Heart left ventricle (tissue), 16 donors: ENCODE measurements around the gene ZNF197. TPM values are rescaled to one million over a fixed set of nuclear protein-coding genes. Genes with fewer than 3 reads are reported as not detected.
"Not testable (repeated sequence)": the region's sequence is repeated elsewhere in the genome, so short reads cannot be mapped to it uniquely, and the experiment has no call there.

ENCODE experiments used
- ATAC-seq, 4 donors: fragments of 200-7000 bp; cut with Tn5 transposase; one replicate each; pipeline ENCODE4 v1.9.1; 2020 to 2022; ENCODE audit warnings: moderate library complexity in 4 of 4, mild to moderate bottlenecking in 3 of 4, moderate number of reproducible peaks in 1 of 4
- DNase-seq, 5 donors: peaks; one replicate each; pipeline ENCODE4 v3.0.0-alpha.2; 2020
- H3K27ac ChIP-seq, 12 donors: fragments of 200-600 bp; sonication (generic) in 4 of 12; one replicate each; pipeline versions ENCODE4 v1.5.0 to v1.8.0; 2016 to 2022; ENCODE audit warnings: mild to moderate bottlenecking in 2 of 12
- H3K27me3 ChIP-seq, 9 donors: fragments of 200-600 bp; sonication (generic) in 2 of 9; one replicate each; pipeline versions ENCODE4 v1.5.1 to v1.8.0; 2016 to 2022; ENCODE audit warnings: mild to moderate bottlenecking in 3 of 9
- H3K36me3 ChIP-seq, 9 donors: fragments of 200-600 bp; sonication (generic) in 2 of 9; one replicate each; pipeline versions ENCODE4 v1.5.0 to v1.8.0; 2018 to 2022; ENCODE audit warnings: mild to moderate bottlenecking in 2 of 9
- H3K4me1 ChIP-seq, 12 donors: fragments of 200-600 bp; sonication (generic) in 4 of 12; one replicate each; pipeline versions ENCODE4 v1.5.0 to v1.8.0; 2016 to 2022; ENCODE audit warnings: mild to moderate bottlenecking in 3 of 12
- H3K4me3 ChIP-seq, 12 donors: fragments of 200-600 bp; sonication (generic) in 4 of 12; one replicate each; pipeline versions ENCODE4 v1.5.0 to v1.8.0; 2017 to 2022; ENCODE audit warnings: mild to moderate bottlenecking in 9 of 12, moderate library complexity in 4 of 12
- H3K9me3 ChIP-seq, 12 donors: fragments of 200-600 bp; sonication (generic) in 4 of 12; one replicate each; pipeline versions ENCODE4 v1.5.0 to v1.8.0; 2016 to 2022; ENCODE audit warnings: mild to moderate bottlenecking in 1 of 12
- POLR2A ChIP-seq, 2 donors: fragments of 450-650 bp; IDR thresholded peaks; one replicate each; pipeline ENCODE4 v1.6.1; 2017; ENCODE audit warnings: antibody characterized with exemption in 2 of 2, mild to moderate bottlenecking in 2 of 2, moderate library complexity in 2 of 2
- WGBS, 4 donors: extraction: QIAGEN DNeasy Blood & Tissue Kit in 2 of 4; methylation state at CpG; one replicate each; pipeline versions ENCODE4 v1.1.5 to v1.1.7; 2013 to 2018; 5-methylcytosine and 5-hydroxymethylcytosine counted together
- intact Hi-C, 10 donors: fragments of 100-400 bp; cut with DNase I; formaldehyde crosslinking; loops; one replicate each; pipeline versions ENCODE4 v1.11.1 to v1.14.2; 2022
- polyA plus RNA-seq, 2 donors: library from polyadenylated mRNA; stranded (reverse); fragments of 200-250 nt; gene quantifications; one replicate each; pipeline ENCODE4 v1.2.3, GENCODE V29; 2013
- total RNA-seq, 9 donors: library from RNA; depleted of rRNA in 2 of 9; stranded (reverse); fragments of >200 nt in 2 of 9; fragmentation: NEBNext Ultra II Directional in 3 of 9; extraction: Animal tissue kit (Norgen Biotek cat#: 25700) in 3 of 9; gene quantifications; one replicate each; pipeline versions ENCODE4 v1.1.0 to v1.2.4, GENCODE V29; 2016 to 2023
- TF ChIP-seq, protein P1 (sequence below), 12 donors: fragments of 200-600 bp; sonication (generic) in 4 of 12; IDR thresholded peaks; one replicate each; pipeline versions ENCODE4 v1.5.0 to v1.8.0; 2018 to 2022; ENCODE audit warnings: antibody characterized with exemption in 12 of 12, mild to moderate bottlenecking in 5 of 12
- donor health status: ischemic (EF 13 %, LVEDD 7.1; RV severe dilation, severe dysfunction).
- donor health status: healthy with polysubstance abuse.
- donor health status: DM: no; HTN: yes; CAD: no.
- donor health status: DM: no; HTN: no; CAD: no.
- donor health status: ischemic (EF 25% LVEDD 6.9; RV normal size, moderate dysfunction).
- donor health status: ischemic (EF 25% LVEDD 5.7; RV mildly dilated, moderate dysfunction).
- donor health status: healthy.
- donor health status: DM: yes; HTN: yes; CAD: no.
- donor health status: ischemic (EF 35%, LVEDD 5.7; RV mildly dilated, moderate dysfunction).
- donor health status: nonischemic (EF 11% LVEDD 7.7; RV severe dilation, severe dysfunction).
- donor health status: DM: yes; HTN: yes; CAD: no.
- donor health status: PGD.
- donor health status: ischemic (EF 29% LVEDD 5.4; RV normal size, mild dysfunction).
- donor health status: nonischemic (EF 23%, LVEDD 6.1; RV moderate dilation, normal function).

Gene ZNF197
- total and polyA plus RNA-seq, 11 donors: 6.6 to 16.4 (median 11.4) TPM

DNA sequence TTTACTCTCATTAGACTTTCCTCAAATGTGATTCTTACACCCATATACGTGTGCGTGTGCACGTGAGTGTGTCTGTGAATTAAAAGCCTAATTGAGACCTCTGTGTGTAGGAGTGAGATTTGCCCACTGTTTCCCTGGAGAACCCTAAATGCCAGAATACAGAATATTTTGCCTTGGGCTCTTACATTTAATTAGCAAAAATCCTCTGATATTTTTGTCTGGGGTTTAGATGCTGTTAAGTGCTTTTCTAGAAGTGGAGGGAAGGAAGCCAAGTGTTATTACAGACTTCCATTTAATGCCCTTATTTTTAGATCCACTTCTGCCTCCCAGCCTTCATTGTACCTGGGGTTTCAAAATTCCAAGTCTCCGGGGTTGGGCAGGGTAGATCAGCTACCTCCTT, 41.5 kb downstream of the ZNF197 start:
- TF ChIP-seq, protein P1, sequence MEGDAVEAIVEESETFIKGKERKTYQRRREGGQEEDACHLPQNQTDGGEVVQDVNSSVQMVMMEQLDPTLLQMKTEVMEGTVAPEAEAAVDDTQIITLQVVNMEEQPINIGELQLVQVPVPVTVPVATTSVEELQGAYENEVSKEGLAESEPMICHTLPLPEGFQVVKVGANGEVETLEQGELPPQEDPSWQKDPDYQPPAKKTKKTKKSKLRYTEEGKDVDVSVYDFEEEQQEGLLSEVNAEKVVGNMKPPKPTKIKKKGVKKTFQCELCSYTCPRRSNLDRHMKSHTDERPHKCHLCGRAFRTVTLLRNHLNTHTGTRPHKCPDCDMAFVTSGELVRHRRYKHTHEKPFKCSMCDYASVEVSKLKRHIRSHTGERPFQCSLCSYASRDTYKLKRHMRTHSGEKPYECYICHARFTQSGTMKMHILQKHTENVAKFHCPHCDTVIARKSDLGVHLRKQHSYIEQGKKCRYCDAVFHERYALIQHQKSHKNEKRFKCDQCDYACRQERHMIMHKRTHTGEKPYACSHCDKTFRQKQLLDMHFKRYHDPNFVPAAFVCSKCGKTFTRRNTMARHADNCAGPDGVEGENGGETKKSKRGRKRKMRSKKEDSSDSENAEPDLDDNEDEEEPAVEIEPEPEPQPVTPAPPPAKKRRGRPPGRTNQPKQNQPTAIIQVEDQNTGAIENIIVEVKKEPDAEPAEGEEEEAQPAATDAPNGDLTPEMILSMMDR (IDR thresholded peaks at IDR 0.05): no peak
- TF ChIP-seq POLR2A (IDR thresholded peaks at IDR 0.05): no peak
- H3K27ac ChIP-seq: no peak overlapping the region
- peaks cover 0 to 3% (median under 1%) of the 10 kb centered on the region in 9 donors for H3K36me3 ChIP-seq
- intact Hi-C loops: no loop called here
- ATAC-seq (no peak), DNase-seq (no peak)
- H3K9me3 ChIP-seq: peaks cover 0 to 6% (median 0%) of the 10 kb centered on the region in 12 donors
- H3K27me3 ChIP-seq: no peaks in the 10 kb centered on the region
- WGBS, 4 donors: 86 to 93% (median 90%) methylated on average over 4 of the region's 4 CpGs
- no peak overlapping the region for H3K4me3 ChIP-seq
- H3K4me1 ChIP-seq: peaks cover 0 to 6% (median 0%) of the 10 kb centered on the region in 12 donors

DNA sequence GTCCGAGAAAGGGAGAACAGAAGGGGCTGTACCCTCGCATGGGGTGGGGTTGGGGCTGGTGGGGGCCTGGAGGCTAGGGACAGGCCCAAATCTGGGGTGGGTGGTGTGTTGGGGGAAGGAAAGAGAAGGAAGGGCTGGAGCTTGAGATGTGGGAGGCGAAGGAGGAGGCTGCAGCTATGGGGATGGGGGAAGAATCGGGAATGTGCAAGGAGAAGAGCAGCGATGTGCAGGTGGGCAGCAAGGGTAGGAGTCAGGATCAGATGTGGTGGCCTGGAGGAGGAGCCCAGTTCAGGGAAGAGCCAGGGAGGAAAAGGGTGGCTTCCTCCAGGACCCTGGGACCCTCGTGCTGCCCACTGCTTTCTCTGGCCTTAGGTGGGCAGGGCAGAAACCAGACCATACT, 44.9 kb downstream of the ZNF197 start:
- H3K9me3 ChIP-seq: peaks cover 0 to 12% (median 0%) of the 10 kb centered on the region in 12 donors
- no peaks in the 10 kb centered on the region for H3K36me3 ChIP-seq
- H3K27ac ChIP-seq: no peak overlapping the region
- DNase-seq (no peak), ATAC-seq (no peak)
- TF ChIP-seq, protein P1 (IDR thresholded peaks at IDR 0.05): no peak
- no peak for TF ChIP-seq POLR2A (IDR thresholded peaks at IDR 0.05)
- WGBS, 4 donors: 82 to 91% (median 86%) methylated on average over 6 of the region's 6 CpGs
- intact Hi-C loops: no loop called here
- no peaks in the 10 kb centered on the region for H3K4me1 ChIP-seq
- H3K27me3 ChIP-seq: no peaks in the 10 kb centered on the region
- no peak overlapping the region for H3K4me3 ChIP-seq

DNA sequence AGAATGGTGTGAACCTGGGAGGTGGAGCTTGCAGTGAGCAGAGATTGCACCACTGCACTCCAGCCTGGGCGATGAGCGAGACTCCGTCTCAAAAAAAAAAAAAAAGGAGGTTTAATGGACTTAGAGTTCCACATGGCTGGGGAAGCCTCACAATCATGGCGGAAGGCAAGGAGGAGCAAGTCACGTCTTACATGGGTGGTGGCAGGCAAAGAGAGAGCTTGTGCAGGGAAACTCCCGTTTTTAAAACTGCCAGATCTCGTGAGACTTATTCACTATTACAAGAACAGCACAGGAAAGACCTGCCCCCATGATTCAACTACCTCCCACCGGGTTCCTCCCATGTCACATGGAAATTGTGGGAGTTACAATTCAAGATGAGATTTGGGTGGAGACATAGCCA, 48.6 kb downstream of the ZNF197 start:
- intact Hi-C loops, DNase-seq, ATAC-seq, H3K27me3 ChIP-seq, H3K9me3 ChIP-seq, H3K27ac ChIP-seq, H3K4me1 ChIP-seq, H3K4me3 ChIP-seq, H3K36me3 ChIP-seq: not testable (repeated sequence)
- 87 to 93% (median 92%) methylated on average over 8 of the region's 8 CpGs for WGBS, 4 donors

DNA sequence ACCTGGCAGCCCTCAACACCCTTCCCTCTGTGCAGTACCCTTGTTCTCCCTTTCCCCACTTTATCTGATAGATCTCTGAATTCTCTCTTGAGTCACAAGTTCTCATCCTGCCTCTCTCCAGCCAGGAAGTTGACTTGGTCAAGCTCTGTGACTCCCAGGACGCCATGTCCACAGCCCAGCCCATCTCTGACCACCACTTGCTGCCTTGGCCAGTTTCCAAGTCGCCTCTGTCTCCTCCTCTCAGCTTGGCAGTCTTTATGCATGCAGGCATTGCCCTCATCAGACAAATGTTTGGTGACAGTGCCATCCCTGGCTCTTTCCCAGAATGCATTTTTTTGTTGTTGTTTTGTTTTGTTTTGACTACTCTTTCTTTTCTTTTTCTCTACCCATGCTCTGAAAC, 49.4 kb downstream of the ZNF197 start:
- ATAC-seq (no peak), DNase-seq (no peak)
- peaks cover 0 to 7% (median 0%) of the 10 kb centered on the region in 12 donors for H3K9me3 ChIP-seq
- intact Hi-C loops: no loop called here
- H3K27ac ChIP-seq: no peak overlapping the region
- no peaks in the 10 kb centered on the region for H3K36me3 ChIP-seq
- WGBS, 4 donors: 53 to 70% (median 60%) methylated on average over 2 of the region's 2 CpGs
- H3K27me3 ChIP-seq: no peaks in the 10 kb centered on the region
- no peak overlapping the region for H3K4me3 ChIP-seq
- H3K4me1 ChIP-seq: no peaks in the 10 kb centered on the region
- TF ChIP-seq, protein P1 (IDR thresholded peaks at IDR 0.05): no peak
- TF ChIP-seq POLR2A (IDR thresholded peaks at IDR 0.05): no peak

DNA sequence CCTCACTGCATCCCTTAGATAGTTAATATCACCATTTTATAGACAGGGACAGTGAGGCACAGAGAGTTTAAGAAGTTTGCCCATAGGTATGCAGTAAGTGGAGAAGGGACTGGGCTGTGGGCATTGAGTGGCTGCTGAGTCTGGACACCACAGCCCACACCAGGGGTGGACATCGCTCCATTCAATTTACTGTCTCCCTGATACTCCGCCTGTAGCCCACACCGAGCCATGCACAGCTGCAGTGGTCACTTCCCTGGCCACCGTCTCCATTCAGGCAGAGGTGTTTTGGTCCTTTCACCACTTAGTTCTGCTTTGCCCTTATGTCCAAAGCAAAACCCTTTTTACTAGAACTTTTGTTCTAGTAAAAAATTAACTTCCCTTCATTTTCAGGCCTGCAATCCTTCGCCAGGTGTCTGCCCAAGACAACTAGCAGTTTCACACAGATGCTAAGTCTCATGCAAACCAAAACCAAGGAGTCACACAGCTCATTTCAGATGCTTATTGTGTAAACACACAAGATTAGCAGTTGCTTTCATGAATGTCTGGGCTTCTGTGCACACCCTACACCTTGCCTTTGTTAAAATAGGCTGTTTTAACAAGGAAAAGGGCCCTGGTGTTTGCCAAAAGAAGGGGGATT, 53.8 kb downstream of the ZNF197 start:
- ATAC-seq: no peak
- WGBS, 4 donors: 95 to 96% (median 96%) methylated on average over 5 of the region's 5 CpGs
- no peak for TF ChIP-seq POLR2A (IDR thresholded peaks at IDR 0.05)
- TF ChIP-seq, protein P1 (IDR thresholded peaks at IDR 0.05): no peak

More for the DNA sequence above, 53.8 kb downstream of the ZNF197 start:
- Histone ChIP-seq H3K36me3 (no peaks in the 10 kb centered on the region), H3K27ac (no peak overlapping the region), H3K4me3 (no peak overlapping the region), H3K4me1 (no peaks in the 10 kb centered on the region), H3K9me3 (peaks cover 0 to 33% (median 1%) of the 10 kb centered on the region in 12 donors), H3K27me3 (no peaks in the 10 kb centered on the region)
- intact Hi-C loops: no loop called here
- DNase-seq: no peak
